ENCODE data around the gene FAM50A. TPM values are rescaled to one million over a fixed set of nuclear protein-coding genes. Genes with fewer than 3 reads are reported as not detected.

The FAM50A gene
- total RNA-seq, 1 experiment from 2014 or later, result 82.1 TPM

GRCh38 chrX:154457491-154458115 lies 13.7 kb downstream of the FAM50A start:
- H3K27ac ChIP-seq, result no peak overlapping the region
- intact Hi-C loops (cut with micrococcal nuclease; ENCODE audit: unreplicated experiment), result loop anchor here (2.0 to 5.0 kb wide), 3 partner anchors 27 to 60 kb away; partner anchors contain the start of genes DNASE1L1 and RPL10
- no TSS peak for BruUV-seq (replicated peaks)

GRCh38 chrX:154458116-154458953 lies 14.4 kb downstream of the FAM50A start, which contains the start of gene PLXNA3:
Gene PLXNA3, plus strand, starts transcription at chrX:154458281. Its CDS starts 1,903 bp downstream, at chrX:154460184.
- peaks cover 6% of the 10 kb centered on the region; the same call in 1 of the 2 replicates for H3K79me2 ChIP-seq (ENCODE audit: low read depth)
- no peak within 1 kb of the TSS for H2AFZ ChIP-seq
- no peaks in the 10 kb centered on the region for H3K27me3 ChIP-seq (ENCODE audit: insufficient read depth, low read depth)
- H3K9me3 ChIP-seq (ENCODE audit: insufficient read depth, low read depth), result no peaks in the 10 kb centered on the region
- peaks cover 5% of the 10 kb centered on the region for H3K4me1 ChIP-seq (replicated peaks; ENCODE audit: insufficient read depth)
- H3K9me2 ChIP-seq (ENCODE audit: insufficient read depth), result no peaks in the 10 kb centered on the region
- no peaks in the 10 kb centered on the region for H3K36me3 ChIP-seq (ENCODE audit: low read depth)
- CTCF ChIA-PET, result interaction anchor here (1.0 kb wide), 1 partner anchor 85 kb away, joined by 6 read pairs; no protein-coding TSS in a partner anchor
- no peak within 1 kb of the TSS for H3K27ac ChIP-seq
- BruUV-seq (replicated peaks), result TSS peak; percentile 50
- H3K4me3 ChIP-seq, result peak within 1 kb of the TSS; percentile 66
- POLR2A ChIA-PET (ENCODE audit: unreplicated experiment), result interaction anchor here (0.5 to 1.2 kb wide), 5 partner anchors 16 to 1518 kb away, joined by 3 to 6 read pairs (median 4); partner anchors contain the start of gene DNASE1L1
- H3K4me2 ChIP-seq, result peak within 1 kb of the TSS; percentile 82
- H3F3A ChIP-seq (ENCODE audit: insufficient read depth, low read depth), result peaks cover 8% of the 10 kb centered on the region; the same call in 1 of the 2 replicates
- intact Hi-C loops (cut with micrococcal nuclease; ENCODE audit: unreplicated experiment), result loop anchor here (2.0 to 5.0 kb wide), 3 partner anchors 26 to 61 kb away; partner anchors contain the start of genes DNASE1L1 and RPL10
- peak in 1 of 2 experiments; percentile 76 for DNase-seq
- H4K20me1 ChIP-seq (ENCODE audit: insufficient read depth), result no peaks in the 10 kb centered on the region
- TF ChIP-seq, protein P1, sequence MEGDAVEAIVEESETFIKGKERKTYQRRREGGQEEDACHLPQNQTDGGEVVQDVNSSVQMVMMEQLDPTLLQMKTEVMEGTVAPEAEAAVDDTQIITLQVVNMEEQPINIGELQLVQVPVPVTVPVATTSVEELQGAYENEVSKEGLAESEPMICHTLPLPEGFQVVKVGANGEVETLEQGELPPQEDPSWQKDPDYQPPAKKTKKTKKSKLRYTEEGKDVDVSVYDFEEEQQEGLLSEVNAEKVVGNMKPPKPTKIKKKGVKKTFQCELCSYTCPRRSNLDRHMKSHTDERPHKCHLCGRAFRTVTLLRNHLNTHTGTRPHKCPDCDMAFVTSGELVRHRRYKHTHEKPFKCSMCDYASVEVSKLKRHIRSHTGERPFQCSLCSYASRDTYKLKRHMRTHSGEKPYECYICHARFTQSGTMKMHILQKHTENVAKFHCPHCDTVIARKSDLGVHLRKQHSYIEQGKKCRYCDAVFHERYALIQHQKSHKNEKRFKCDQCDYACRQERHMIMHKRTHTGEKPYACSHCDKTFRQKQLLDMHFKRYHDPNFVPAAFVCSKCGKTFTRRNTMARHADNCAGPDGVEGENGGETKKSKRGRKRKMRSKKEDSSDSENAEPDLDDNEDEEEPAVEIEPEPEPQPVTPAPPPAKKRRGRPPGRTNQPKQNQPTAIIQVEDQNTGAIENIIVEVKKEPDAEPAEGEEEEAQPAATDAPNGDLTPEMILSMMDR (conservative IDR thresholded peaks at IDR 0.05), result no peak
- TF ChIP-seq EZH2 (IDR thresholded peaks at IDR 0.05; ENCODE audit: low read depth), result no peak

More at GRCh38 chrX:154457491-154458115, 13.7 kb downstream of the FAM50A start:
- no peaks in the 10 kb centered on the region for H3K9me3 ChIP-seq (ENCODE audit: insufficient read depth, low read depth)
- peaks cover 8% of the 10 kb centered on the region; the same call in 1 of the 2 replicates for H3F3A ChIP-seq (ENCODE audit: insufficient read depth, low read depth)
- ChIA-PET CTCF (interaction anchor here (1.0 kb wide), 1 partner anchor 84 kb away, joined by 6 read pairs; no protein-coding TSS in a partner anchor), POLR2A (ENCODE audit: unreplicated experiment) (interaction anchor here (0.7 to 1.2 kb wide), 3 partner anchors 15 to 27 kb away, joined by 3 to 9 read pairs (median 6); partner anchors contain the start of gene LAGE3)
- peak; percentile 68 to 80 for DNase-seq
- no peaks in the 10 kb centered on the region for H3K36me3 ChIP-seq (ENCODE audit: low read depth)
- H2AFZ ChIP-seq, result no peak overlapping the region
- no peaks in the 10 kb centered on the region for H3K9me2 ChIP-seq (ENCODE audit: insufficient read depth)
- TF ChIP-seq, protein P1 (conservative IDR thresholded peaks at IDR 0.05), result no peak
- TF ChIP-seq EZH2 (IDR thresholded peaks at IDR 0.05; ENCODE audit: low read depth), result no peak
- peaks cover 6% of the 10 kb centered on the region; the same call in 1 of the 2 replicates for H3K79me2 ChIP-seq (ENCODE audit: low read depth)
- no peaks in the 10 kb centered on the region for H3K27me3 ChIP-seq (ENCODE audit: insufficient read depth, low read depth)
- H4K20me1 ChIP-seq (ENCODE audit: insufficient read depth), result no peaks in the 10 kb centered on the region
- peak overlapping the region; percentile 69 for H3K4me2 ChIP-seq
- H3K4me3 ChIP-seq, result peak overlapping the region; percentile 66; the same call in 1 of the 2 replicates
- peaks cover 5% of the 10 kb centered on the region for H3K4me1 ChIP-seq (replicated peaks; ENCODE audit: insufficient read depth)
